CD4-positive, alpha-beta T cell (primary cell): Measurements from ENCODE around the gene TSKS. TPM values are rescaled to one million over a fixed set of nuclear protein-coding genes. Genes with fewer than 3 reads are reported as not detected.
"Not testable (repeated sequence)": the region's sequence is repeated elsewhere in the genome, so short reads cannot be mapped to it uniquely, and the experiment has no call there.

Experiments used
- ATAC-seq: fragments of 200-7000 bp; cut with Tn5 transposase; one replicate; pipeline ENCODE4 v1.10.0; 2022; ENCODE audit warnings: mild to moderate bottlenecking; ENCODE audit not compliant: poor library complexity
- CTCF ChIA-PET: fragments of 350-600 bp; sonication (Branson Sonifier 250); formaldehyde crosslinking; loops from one replicate; lab custom pipeline; 2021; ENCODE audit warnings: antibody characterized with exemption, inconsistent platforms; lab: Charles Lee
- POLR2A ChIA-PET: fragments of 350-600 bp; sonication (Branson Sonifier 250); formaldehyde crosslinking; loops from one replicate; lab custom pipeline; 2021; ENCODE audit warnings: antibody characterized with exemption, inconsistent platforms; lab: Charles Lee
- DNase-seq, 14 experiments: peaks; one replicate each; pipeline ENCODE4 v3.0.0-alpha.2; 2013 to 2020; ENCODE audit warnings: mixed read lengths in 2 of 14
- H3K27ac ChIP-seq, 2 donors: one replicate each; pipeline versions ENCODE4 v1.5.1 to v1.7.0; 2013; ENCODE audit warnings: low read length in 2 of 2, low read depth in 1 of 2, mild to moderate bottlenecking in 1 of 2
- H3K27me3 ChIP-seq, 2 experiments: 1 replicate in 1 of 2; 2 replicates in 1 of 2; pipeline versions ENCODE4 v1.6.1 to v1.7.0; 2013; ENCODE audit warnings: low read length in 2 of 2, control low read depth in 1 of 2, mild to moderate bottlenecking in 1 of 2, moderate library complexity in 1 of 2; ENCODE audit not compliant: insufficient read depth in 2 of 2, control insufficient read depth in 1 of 2
- H3K36me3 ChIP-seq: one replicate; pipeline ENCODE4 v1.6.1; 2013; ENCODE audit warnings: low read length, control low read depth; ENCODE audit not compliant: insufficient read depth
- H3K4me1 ChIP-seq: one replicate; pipeline ENCODE4 v1.6.1; 2013; ENCODE audit warnings: low read length, control low read depth; ENCODE audit not compliant: insufficient read depth
- H3K4me3 ChIP-seq: one replicate; pipeline ENCODE4 v1.5.1; 2013; ENCODE audit warnings: mild to moderate bottlenecking, low read length, moderate library complexity
- H3K9me3 ChIP-seq, 2 experiments: 1 replicate in 1 of 2; 2 replicates in 1 of 2; pipeline versions ENCODE4 v1.6.1 to v1.7.0; 2013; ENCODE audit warnings: low read length in 2 of 2, mild to moderate bottlenecking in 2 of 2, control low read depth in 1 of 2, moderate library complexity in 1 of 2; ENCODE audit not compliant: control insufficient read depth in 1 of 2, insufficient read depth in 1 of 2
- H3K27ac Mint-ChIP-seq: one replicate; pipeline ENCODE4 v1.8.0; 2020; ENCODE audit warnings: mixed read lengths
- H3K27me3 Mint-ChIP-seq: one replicate; pipeline ENCODE4 v1.8.0; 2021; ENCODE audit warnings: mixed read lengths
- H3K36me3 Mint-ChIP-seq: one replicate; pipeline ENCODE4 v1.8.0; 2021; ENCODE audit warnings: low read depth, mixed read lengths
- H3K4me1 Mint-ChIP-seq: one replicate; pipeline ENCODE4 v1.8.0; 2021; ENCODE audit warnings: low read depth, mixed read lengths
- H3K4me3 Mint-ChIP-seq: one replicate; pipeline ENCODE4 v1.8.0; 2020; ENCODE audit warnings: mild to moderate bottlenecking, mixed read lengths
- H3K9me3 Mint-ChIP-seq: one replicate; pipeline ENCODE4 v1.8.0; 2020; ENCODE audit warnings: mixed read lengths
- CTCF ChIP-seq: fragments of 200-600 bp; IDR thresholded peaks from one replicate; pipeline ENCODE4 v1.8.0; 2022; ENCODE audit warnings: antibody characterized with exemption, mild to moderate bottlenecking
- intact Hi-C, 2 experiments: fragments of 100-400 bp; cut with DNase I in 1 of 2; cut with micrococcal nuclease in 1 of 2; formaldehyde crosslinking; loops; one replicate each; pipeline versions ENCODE4 v1.15.1 to v1.9.0; 2023 to 2025; cut with DNase I, micrococcal nuclease
- total RNA-seq, 174 experiments: library from RNA in 2 of 174; stranded (reverse) in 2 of 174; gene quantifications; one replicate each; pipeline ENCODE4 v1.2.3 and lab custom pipeline; 2021 to 2026

Gene TSKS
- total RNA-seq, 2 experiments from 2014 or later = 2.1 to 2.9 TPM

- Histone ChIP-seq H3K27ac (no peak overlapping the region), H3K9me3 (no peaks in the 10 kb centered on the region), H3K27me3 (no peaks in the 10 kb centered on the region), H3K4me1 (peaks cover 2% of the 10 kb centered on the region), H3K4me3 (no peak overlapping the region), H3K36me3 (no peaks in the 10 kb centered on the region)
- intact Hi-C loops = no loop called here
- Mint-ChIP-seq H3K27ac (no peak overlapping the region), H3K36me3 (no peaks in the 10 kb centered on the region), H3K27me3 (no peaks in the 10 kb centered on the region), H3K4me1 (no peaks in the 10 kb centered on the region), H3K9me3 (no peaks in the 10 kb centered on the region), H3K4me3 (no peak overlapping the region)
- ATAC-seq = no peak
- POLR2A ChIA-PET = no interaction called here
- no peak for TF ChIP-seq CTCF
- DNase-seq = no peak
- CTCF ChIA-PET = no interaction called here
These were observed 24.8 kb downstream of the TSKS start for GRCh38 chr19:49738268-49738667.

- peaks cover 5% of the 10 kb centered on the region for H3K36me3 Mint-ChIP-seq
- H3K4me3 Mint-ChIP-seq = no peak overlapping the region
- H3K4me1 Mint-ChIP-seq = no peaks in the 10 kb centered on the region
- Histone ChIP-seq H3K36me3 (no peaks in the 10 kb centered on the region), H3K27me3 (no peaks in the 10 kb centered on the region), H3K4me1 (no peaks in the 10 kb centered on the region), H3K9me3 (no peaks in the 10 kb centered on the region), H3K4me3 (no peak overlapping the region), H3K27ac (no peak overlapping the region)
- CTCF ChIA-PET = no interaction called here
- no peak for TF ChIP-seq CTCF
- intact Hi-C loops = no loop called here
- H3K9me3 Mint-ChIP-seq = no peaks in the 10 kb centered on the region
- H3K27ac Mint-ChIP-seq = no peak overlapping the region
- ATAC-seq = no peak
- POLR2A ChIA-PET = no interaction called here
- H3K27me3 Mint-ChIP-seq = no peaks in the 10 kb centered on the region
- DNase-seq = no peak
These were observed 32.9 kb downstream of the TSKS start for GRCh38 chr19:49730166-49730565.

DNA sequence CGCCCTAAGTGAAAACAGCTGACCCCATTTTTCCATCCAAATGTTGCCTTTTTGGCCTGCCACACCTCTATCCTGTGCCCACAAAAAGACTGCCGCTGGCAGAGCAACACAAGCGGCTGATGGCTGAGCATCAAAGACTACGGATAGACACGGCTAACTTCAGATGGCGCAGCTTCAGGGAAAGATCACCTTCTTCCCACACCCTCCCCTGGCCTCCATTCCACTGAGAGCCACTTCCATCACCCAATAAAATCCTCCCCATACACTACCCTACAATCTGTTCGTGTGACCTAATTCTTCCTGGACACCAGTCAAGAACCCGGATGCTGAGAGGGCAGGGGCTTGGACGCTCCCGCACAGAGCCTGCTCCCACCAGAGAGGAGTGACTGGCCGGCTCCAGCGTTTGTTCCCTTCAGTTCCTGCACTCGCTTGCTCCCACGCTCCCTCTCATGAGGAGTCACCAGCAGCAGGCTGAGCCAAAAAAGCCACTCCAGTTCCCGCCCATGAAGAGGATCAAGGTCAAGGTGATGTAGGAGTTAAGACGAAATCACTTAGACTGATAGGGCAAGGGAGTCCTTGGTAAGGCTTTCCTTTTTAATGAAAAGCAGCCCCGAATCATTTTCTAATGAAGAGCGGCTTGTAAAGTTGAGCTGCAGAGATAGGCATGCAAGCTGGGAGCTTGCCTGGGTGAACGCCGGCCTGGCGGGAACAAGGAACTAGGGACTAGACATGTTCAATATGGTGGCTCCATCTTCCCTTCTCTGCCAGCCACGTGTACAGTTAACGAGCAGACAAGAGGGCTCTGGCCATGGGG lies 35.7 kb downstream of the TSKS start:
- no peaks in the 10 kb centered on the region for H3K27me3 Mint-ChIP-seq
- Histone ChIP-seq H3K27me3 (no peaks in the 10 kb centered on the region), H3K27ac (no peak overlapping the region), H3K4me3 (no peak overlapping the region), H3K4me1 (no peaks in the 10 kb centered on the region), H3K9me3 (no peaks in the 10 kb centered on the region), H3K36me3 (no peaks in the 10 kb centered on the region)
- ATAC-seq (no peak), DNase-seq (no peak)
- no peaks in the 10 kb centered on the region for H3K9me3 Mint-ChIP-seq
- CTCF ChIA-PET = no interaction called here
- no peaks in the 10 kb centered on the region for H3K4me1 Mint-ChIP-seq
- no peak for TF ChIP-seq CTCF
- H3K36me3 Mint-ChIP-seq = peaks cover 16% of the 10 kb centered on the region
- no peak overlapping the region for H3K27ac Mint-ChIP-seq
- no peak overlapping the region for H3K4me3 Mint-ChIP-seq
- intact Hi-C loops = no loop called here
- POLR2A ChIA-PET = no interaction called here

- not testable (repeated sequence) for DNase-seq, H3K27me3 Mint-ChIP-seq, H3K36me3 Mint-ChIP-seq, ATAC-seq, H3K27me3 ChIP-seq, H3K9me3 ChIP-seq, H3K9me3 Mint-ChIP-seq, H3K4me3 ChIP-seq, H3K36me3 ChIP-seq, H3K27ac ChIP-seq
- Mint-ChIP-seq H3K27ac (peak overlapping the region; percentile 79), H3K4me1 (peaks cover 13% of the 10 kb centered on the region), H3K4me3 (peak overlapping the region; percentile 63)
- ChIA-PET CTCF (interaction anchor here (3.0 kb wide), 1 partner anchor 93 kb away, joined by 8 read pairs; the partner anchor contains the start of gene FUZ), POLR2A (interaction anchor here (0.7 to 2.4 kb wide), 2 partner anchors 47 to 52 kb away, joined by 3 to 26 read pairs; partner anchors contain the start of gene AP2A1)
- intact Hi-C loops = loop anchor here in 1 of 2 experiments (5.0 kb wide), 1 partner anchor 88 kb away; no protein-coding TSS in a partner anchor
- H3K4me1 ChIP-seq = peaks cover 13% of the 10 kb centered on the region
These were observed 43.7 kb downstream of the TSKS start for GRCh38 chr19:49719420-49719819.
